ENCODE data around the gene SRGN. TPM values are rescaled to one million over a fixed set of nuclear protein-coding genes. Genes with fewer than 3 reads are reported as not detected.

SRGN gene
- total and polyA plus RNA-seq, 2 of the 8 experiments (the other 6 are each of a cell fraction or from before 2014, with no cell fraction given), result 0.06 TPM; not detected in 1

GRCh38 chr10:69123306-69123746 lies 35.4 kb downstream of the SRGN start (continued):
- TF ChIP-seq JUND (IDR thresholded peaks at IDR 0.05; ENCODE audit: low read length), result no peak
- 0 out of 4 replicates have a peak, but pooled peaks of 1 of the 2 experiments have one; percentile 3 for TF ChIP-seq SIN3A (conservative IDR thresholded peaks at IDR 0.05 in 1 of 2, IDR thresholded peaks at IDR 0.05 in 1 of 2; ENCODE audit: low read depth in 1 of 2, low read length in 2 of 2)
- TF ChIP-seq ASH2L (IDR thresholded peaks at IDR 0.05; ENCODE audit: low read length), result no peak
- TF ChIP-seq TAF1 (IDR thresholded peaks at IDR 0.05; ENCODE audit: low read depth, low read length), result peak; percentile 73
- no peak for TF ChIP-seq TCF12 (IDR thresholded peaks at IDR 0.05; ENCODE audit: low read depth, low read length)
- no peak for TF ChIP-seq EP300 (IDR thresholded peaks at IDR 0.05; ENCODE audit: borderline replicate concordance in 1 of 2, low read depth in 2 of 2, low read length in 2 of 2)
